ENCODE measurements around the gene MAOB. TPM values are rescaled to one million over a fixed set of nuclear protein-coding genes. Genes with fewer than 3 reads are reported as not detected.

Gene MAOB
- total and polyA plus RNA-seq, 2 experiments from 2014 or later = 1.2 to 2.6 TPM

- Histone ChIP-seq H3K36me3 (no peaks in the 10 kb centered on the region), H3K27ac (no peak overlapping the region), H3K27me3 (peaks cover 13% of the 10 kb centered on the region), H3K4me3 (no peak overlapping the region), H3K9me3 (ENCODE audit: low read depth) (no peaks in the 10 kb centered on the region), H3K4me1 (ENCODE audit: low read depth) (no peaks in the 10 kb centered on the region)
- DNase-seq (ENCODE audit: low read depth in 1 of 2, low spot score in 1 of 2) = no peak
- TF ChIP-seq CTCF (IDR thresholded peaks at IDR 0.05; ENCODE audit: low read depth, low read length) = no peak
Measured at GRCh38 chrX:43880425-43880824, 1.8 kb downstream of the MAOB start.

GRCh38 chrX:43878906-43879526 lies 3.2 kb downstream of the MAOB start:
- no peaks in the 10 kb centered on the region for H3K9me3 ChIP-seq (ENCODE audit: low read depth)
- TF ChIP-seq CTCF (IDR thresholded peaks at IDR 0.05; ENCODE audit: low read depth, low read length) = no peak

GRCh38 chrX:43876680-43877079 lies 5.6 kb downstream of the MAOB start:
- no peak overlapping the region for H3K4me3 ChIP-seq
- no peaks in the 10 kb centered on the region for H3K4me1 ChIP-seq (ENCODE audit: low read depth)
- no peaks in the 10 kb centered on the region for H3K36me3 ChIP-seq
- no peaks in the 10 kb centered on the region for H3K9me3 ChIP-seq (ENCODE audit: low read depth)
- no peak for DNase-seq (ENCODE audit: low read depth in 1 of 2, low spot score in 1 of 2)
- H3K27me3 ChIP-seq = peaks cover 6% of the 10 kb centered on the region
- no peak overlapping the region for H3K27ac ChIP-seq
- TF ChIP-seq CTCF (IDR thresholded peaks at IDR 0.05; ENCODE audit: low read depth, low read length) = no peak

More at GRCh38 chrX:43878906-43879526, 3.2 kb downstream of the MAOB start:
- Histone ChIP-seq H3K4me3 (no peak overlapping the region), H3K27ac (no peak overlapping the region), H3K27me3 (peaks cover 13% of the 10 kb centered on the region), H3K36me3 (no peaks in the 10 kb centered on the region), H3K4me1 (ENCODE audit: low read depth) (no peaks in the 10 kb centered on the region)
- DNase-seq (ENCODE audit: low read depth in 1 of 2, low spot score in 1 of 2) = peak in 1 of 2 donors; percentile 36

- Histone ChIP-seq H3K9me3 (ENCODE audit: low read depth) (no peaks in the 10 kb centered on the region), H3K27me3 (no peaks in the 10 kb centered on the region), H3K4me3 (no peak overlapping the region), H3K36me3 (no peaks in the 10 kb centered on the region), H3K4me1 (ENCODE audit: low read depth) (no peaks in the 10 kb centered on the region), H3K27ac (no peak overlapping the region)
- TF ChIP-seq CTCF (IDR thresholded peaks at IDR 0.05; ENCODE audit: low read depth, low read length) = no peak
- DNase-seq (ENCODE audit: low read depth in 1 of 2, low spot score in 1 of 2) = peak in 1 of 2 donors; percentile 64
Measured at GRCh38 chrX:43870758-43871419, 11.4 kb downstream of the MAOB start.

GRCh38 chrX:43870011-43870410 lies 12.2 kb downstream of the MAOB start:
- Histone ChIP-seq H3K36me3 (no peaks in the 10 kb centered on the region), H3K4me3 (no peak overlapping the region), H3K27me3 (no peaks in the 10 kb centered on the region), H3K27ac (no peak overlapping the region), H3K4me1 (ENCODE audit: low read depth) (no peaks in the 10 kb centered on the region), H3K9me3 (ENCODE audit: low read depth) (no peaks in the 10 kb centered on the region)
- peak in 1 of 2 donors; percentile 71 for DNase-seq (ENCODE audit: low read depth in 1 of 2, low spot score in 1 of 2)
- no peak for TF ChIP-seq CTCF (IDR thresholded peaks at IDR 0.05; ENCODE audit: low read depth, low read length)
